IMR-90 (cell line): ENCODE data around the gene ESRRB. TPM values are rescaled to one million over a fixed set of nuclear protein-coding genes. Genes with fewer than 3 reads are reported as not detected.

ENCODE experiments used
- ATAC-seq: fragments of 200-7000 bp; cut with Tn5 transposase; 2 replicates; pipeline ENCODE4 v1.9.1; 2020; ENCODE audit warnings: low read depth, mild to moderate bottlenecking, moderate library complexity
- BruUV-seq: library from RNA; stranded (reverse); fragments of 400-500 nt; replicated peaks from 2 replicates; lab custom pipeline; 2021; lab: Mats Ljungman, UMichigan
- CTCF ChIA-PET: fragments of 300-600 bp; formaldehyde crosslinking; extraction: SDS; loops from one replicate; lab custom pipeline; 2021; ENCODE audit warnings: antibody characterized with exemption; lab: Yijun Ruan, JAX
- POLR2A ChIA-PET: fragments of 300-600 bp; sonication (Branson Sonifier 250); formaldehyde crosslinking; loops from one replicate; lab custom pipeline; 2022; ENCODE audit warnings: antibody characterized with exemption; ENCODE audit not compliant: unreplicated experiment; lab: Charles Lee
- DNase-seq: peaks from one replicate; pipeline ENCODE4 v3.0.0; 2013
- H2AFZ ChIP-seq: replicated peaks from 2 replicates; pipeline ENCODE3; 2013; ENCODE audit warnings: low read length, mild to moderate bottlenecking; ENCODE audit not compliant: poor library complexity
- H2AK5ac ChIP-seq: 2 replicates; pipeline ENCODE4 v1.6.1; 2013; ENCODE audit warnings: low read depth, low read length, inconsistent platforms
- H2AK9ac ChIP-seq: replicated peaks from 2 replicates; pipeline ENCODE3; 2013; ENCODE audit warnings: mild to moderate bottlenecking, low read depth, low read length, moderate library complexity; ENCODE audit not compliant: poor library complexity
- H2BK120ac ChIP-seq: 2 replicates; pipeline ENCODE4 v1.6.1; 2013; ENCODE audit warnings: low read depth, low read length, inconsistent platforms
- H2BK15ac ChIP-seq: 3 replicates; pipeline ENCODE4 v1.6.1; 2013; ENCODE audit warnings: low read depth, low read length, inconsistent platforms
- H2BK20ac ChIP-seq: 2 replicates; pipeline ENCODE4 v1.6.1; 2013; ENCODE audit warnings: low read depth, mild to moderate bottlenecking, inconsistent platforms, low read length, moderate library complexity
- H2BK5ac ChIP-seq: 2 replicates; pipeline ENCODE4 v1.6.1; 2013; ENCODE audit warnings: mild to moderate bottlenecking, low read depth, low read length, inconsistent platforms; ENCODE audit not compliant: poor library complexity, severe bottlenecking
- H3K14ac ChIP-seq: replicated peaks from 2 replicates; pipeline ENCODE4 v1.6.1; 2013; ENCODE audit warnings: low read depth, low read length, inconsistent platforms
- H3K18ac ChIP-seq: 2 replicates; pipeline ENCODE4 v1.6.1; 2013; ENCODE audit warnings: low read depth, low read length, control low read depth
- H3K23ac ChIP-seq: 2 replicates; pipeline ENCODE4 v1.6.1; 2013; ENCODE audit warnings: low read depth, low read length, inconsistent platforms
- H3K27ac ChIP-seq: 2 replicates; pipeline ENCODE4 v1.5.1; 2013; ENCODE audit warnings: mild to moderate bottlenecking, control low read depth, low read length; ENCODE audit not compliant: insufficient read depth
- H3K27me3 ChIP-seq: 2 replicates; pipeline ENCODE4 v1.6.1; 2013; ENCODE audit warnings: low read length; ENCODE audit not compliant: control insufficient read depth, insufficient read depth
- H3K36me3 ChIP-seq: 2 replicates; pipeline ENCODE4 v1.6.1; 2013; ENCODE audit warnings: low read length, mixed read lengths; ENCODE audit not compliant: control insufficient read depth, insufficient read depth
- H3K4ac ChIP-seq: 2 replicates; pipeline ENCODE4 v1.6.1; 2013; ENCODE audit warnings: low read depth, low read length, inconsistent platforms
- H3K4me1 ChIP-seq: 2 replicates; pipeline ENCODE4 v1.6.1; 2013; ENCODE audit warnings: low read length, mixed read lengths; ENCODE audit not compliant: control insufficient read depth, insufficient read depth
- H3K4me2 ChIP-seq: 2 replicates; pipeline ENCODE4 v1.6.1; 2013; ENCODE audit warnings: low read depth, mild to moderate bottlenecking, control low read depth, low read length, moderate library complexity
- H3K4me3 ChIP-seq: 2 replicates; pipeline ENCODE4 v1.5.1; 2013; ENCODE audit warnings: low read depth, mild to moderate bottlenecking, control low read depth, low read length, moderate library complexity; ENCODE audit not compliant: insufficient read depth
- H3K56ac ChIP-seq: 2 replicates; pipeline ENCODE4 v1.6.1; 2013; ENCODE audit warnings: low read length, inconsistent platforms; ENCODE audit not compliant: insufficient read depth; ENCODE audit errors: extremely low read depth
- H3K79me1 ChIP-seq, 2 experiments: 2 replicates each; pipeline ENCODE4 v1.6.1; 2013; ENCODE audit warnings: low read length in 2 of 2, inconsistent platforms in 1 of 2, low read depth in 1 of 2
- H3K9ac ChIP-seq: 2 replicates; pipeline ENCODE4 v1.6.1; 2013; ENCODE audit warnings: low read depth, low read length, control low read depth
- H3K9me1 ChIP-seq: 2 replicates; pipeline ENCODE4 v1.6.1; 2013; ENCODE audit warnings: low read length, inconsistent platforms; ENCODE audit not compliant: insufficient read depth
- H3K9me3 ChIP-seq: 2 replicates; pipeline ENCODE4 v1.6.1; 2013; ENCODE audit warnings: low read length; ENCODE audit not compliant: control insufficient read depth, insufficient read depth
- H4K20me1 ChIP-seq: 2 replicates; pipeline ENCODE4 v1.6.1; 2013; ENCODE audit warnings: low read length, inconsistent platforms; ENCODE audit not compliant: insufficient read depth
- H4K5ac ChIP-seq: 2 replicates; pipeline ENCODE4 v1.6.1; 2013; ENCODE audit warnings: mild to moderate bottlenecking, low read depth, low read length, control low read depth
- H4K8ac ChIP-seq, 2 experiments: 2 replicates each; pipeline ENCODE4 v1.6.1; 2013; ENCODE audit warnings: low read depth in 2 of 2, low read length in 2 of 2, control low read depth in 1 of 2, inconsistent platforms in 1 of 2
- H4K91ac ChIP-seq: 2 replicates; pipeline ENCODE4 v1.6.1; 2013; ENCODE audit warnings: low read depth, low read length, inconsistent platforms; ENCODE audit not compliant: insufficient read depth
- BHLHE40 ChIP-seq: fragments of 150-350 bp; IDR thresholded peaks from 2 replicates; pipeline ENCODE4 v1.6.1; 2016; ENCODE audit warnings: mild to moderate bottlenecking, low read depth, low read length
- CEBPB ChIP-seq: IDR thresholded peaks from 2 replicates; pipeline ENCODE4 v1.6.1; 2012; ENCODE audit warnings: low read depth, low read length, improper control_type of control experiment
- CHD1 ChIP-seq: IDR thresholded peaks from 2 replicates; pipeline ENCODE4 v1.6.1; 2012; ENCODE audit warnings: low read depth, low read length, improper control_type of control experiment
- FOS ChIP-seq: fragments of 150-350 bp; IDR thresholded peaks from 2 replicates; pipeline ENCODE4 v1.6.1; 2016; ENCODE audit warnings: low read depth, low read length
- MAFK ChIP-seq: IDR thresholded peaks from 2 replicates; pipeline ENCODE4 v1.6.1; 2012; ENCODE audit warnings: low read depth, low read length, improper control_type of control experiment
- MAZ ChIP-seq: IDR thresholded peaks from 2 replicates; pipeline ENCODE4 v1.6.1; 2012; ENCODE audit warnings: low read depth, mild to moderate bottlenecking, low read length, improper control_type of control experiment, moderate library complexity, borderline replicate concordance
- MXI1 ChIP-seq: IDR thresholded peaks from 2 replicates; pipeline ENCODE4 v1.6.1; 2012; ENCODE audit warnings: low read depth, mild to moderate bottlenecking, low read length, moderate library complexity, borderline replicate concordance
- NFE2L2 ChIP-seq: fragments of 150-350 bp; IDR thresholded peaks from 2 replicates; pipeline ENCODE4 v1.6.1; 2016; ENCODE audit warnings: low read depth, mild to moderate bottlenecking, low read length
- POLR2A ChIP-seq: IDR thresholded peaks from 2 replicates; pipeline ENCODE4 v1.6.1; 2012; ENCODE audit warnings: mild to moderate bottlenecking, low read depth, low read length
- RCOR1 ChIP-seq: IDR thresholded peaks from 2 replicates; pipeline ENCODE4 v1.6.1; 2012; ENCODE audit warnings: mild to moderate bottlenecking, low read length, improper control_type of control experiment; ENCODE audit not compliant: insufficient replicate concordance
- RFX5 ChIP-seq: IDR thresholded peaks from 2 replicates; pipeline ENCODE4 v1.8.0; 2012; ENCODE audit warnings: low read depth, mild to moderate bottlenecking, low read length, moderate library complexity
- SMC3 ChIP-seq: fragments of 150-350 bp; IDR thresholded peaks from 2 replicates; pipeline ENCODE4 v1.6.1; 2016; ENCODE audit warnings: low read depth, mild to moderate bottlenecking, antibody characterized with exemption, low read length, moderate library complexity
- whole genome bisulfite sequencing, 2 experiments: methylation state at CpG; one replicate each; pipeline versions ENCODE4 v1.1.5 to v1.1.7; 2013; ENCODE audit warnings: missing lambda C conversion rate in 2 of 2; ENCODE audit not compliant: insufficient read length in 1 of 2; ENCODE audit errors: extremely low coverage in 2 of 2; 5-methylcytosine and 5-hydroxymethylcytosine counted together
- dilution Hi-C: fragments of 300-500 bp; cut with HindIII; formaldehyde crosslinking; loops from one replicate; pipeline ENCODE4 v1.14.3; 2018; ENCODE audit warnings: low sequenced_read_pairs; ENCODE audit not compliant: unreplicated experiment
- in situ Hi-C: fragments of 300-500 bp; cut with MboI; formaldehyde crosslinking; loops from 3 replicates; pipeline ENCODE4 v1.14.3; 2019; ENCODE audit warnings: low sequenced_read_pairs, inconsistent platforms, mixed read lengths
- intact Hi-C: fragments of 100-400 bp; cut with micrococcal nuclease; formaldehyde crosslinking; loops from 2 replicates; pipeline ENCODE4 v1.10.0; 2022
- polyA plus RNA-seq, 3 experiments: library from polyadenylated mRNA; depleted of rRNA; stranded (reverse); fragments of >200 nt; gene quantifications; 2 replicates each; pipeline ENCODE4 v1.2.3, GENCODE V29; 2012; ENCODE audit warnings: low replicate concordance in 1 of 3
- total RNA-seq: library from RNA; depleted of rRNA; stranded (reverse); fragments of >200 nt; gene quantifications from 2 replicates; pipeline ENCODE4 v1.2.3, GENCODE V29; 2012
- TF ChIP-seq, protein P1 (sequence below): conservative IDR thresholded peaks from 2 replicates; pipeline ENCODE4 v1.5.1; 2012; ENCODE audit warnings: mild to moderate bottlenecking, low read depth, low read length, improper control_type of control experiment

The ESRRB gene
- total and polyA plus RNA-seq, 2 of the 4 experiments (the other 2 are of a cell fraction): not detected

GRCh38 chr14:76330411-76331327 is 45.3 kb upstream of the ESRRB start:
- no peak overlapping the region for H3K9ac ChIP-seq
- no peak overlapping the region for H4K8ac ChIP-seq
- H2AK5ac ChIP-seq: no peak overlapping the region
- no peaks in the 10 kb centered on the region for H3K4me1 ChIP-seq
- no peak overlapping the region for H3K4ac ChIP-seq
- no peak overlapping the region for H3K56ac ChIP-seq
- no peak overlapping the region for H3K18ac ChIP-seq
- ChIA-PET CTCF (interaction anchor here (0.9 kb wide), 1 partner anchor 15 kb away, joined by 3 read pairs; no protein-coding TSS in a partner anchor), POLR2A (no interaction called here)
- no peak overlapping the region for H2BK5ac ChIP-seq
- H2BK20ac ChIP-seq: no peak overlapping the region
- ATAC-seq (no peak), DNase-seq (no peak)
- H2BK15ac ChIP-seq: no peak overlapping the region
- H3K27me3 ChIP-seq: peaks cover 33% of the 10 kb centered on the region
- H3K27ac ChIP-seq: no peak overlapping the region
- H3K9me3 ChIP-seq: no peaks in the 10 kb centered on the region
- no peaks in the 10 kb centered on the region for H4K20me1 ChIP-seq
- no peaks in the 10 kb centered on the region for H3K36me3 ChIP-seq
- H2AFZ ChIP-seq: no peak overlapping the region
- H2BK120ac ChIP-seq: no peak overlapping the region
- in situ Hi-C loops (no loop called here), intact Hi-C loops (no loop called here), dilution Hi-C loops (no loop called here)
- no peak overlapping the region for H3K4me3 ChIP-seq
- no peak overlapping the region for H3K14ac ChIP-seq
- no peak overlapping the region for H4K5ac ChIP-seq
- no peaks in the 10 kb centered on the region for H3K79me1 ChIP-seq
- no peak overlapping the region for H4K91ac ChIP-seq
- BruUV-seq: no TSS peak
- H2AK9ac ChIP-seq: no peak overlapping the region
- no peak overlapping the region for H3K23ac ChIP-seq
- no peak for TF ChIP-seq NFE2L2
- TF ChIP-seq, protein P1, sequence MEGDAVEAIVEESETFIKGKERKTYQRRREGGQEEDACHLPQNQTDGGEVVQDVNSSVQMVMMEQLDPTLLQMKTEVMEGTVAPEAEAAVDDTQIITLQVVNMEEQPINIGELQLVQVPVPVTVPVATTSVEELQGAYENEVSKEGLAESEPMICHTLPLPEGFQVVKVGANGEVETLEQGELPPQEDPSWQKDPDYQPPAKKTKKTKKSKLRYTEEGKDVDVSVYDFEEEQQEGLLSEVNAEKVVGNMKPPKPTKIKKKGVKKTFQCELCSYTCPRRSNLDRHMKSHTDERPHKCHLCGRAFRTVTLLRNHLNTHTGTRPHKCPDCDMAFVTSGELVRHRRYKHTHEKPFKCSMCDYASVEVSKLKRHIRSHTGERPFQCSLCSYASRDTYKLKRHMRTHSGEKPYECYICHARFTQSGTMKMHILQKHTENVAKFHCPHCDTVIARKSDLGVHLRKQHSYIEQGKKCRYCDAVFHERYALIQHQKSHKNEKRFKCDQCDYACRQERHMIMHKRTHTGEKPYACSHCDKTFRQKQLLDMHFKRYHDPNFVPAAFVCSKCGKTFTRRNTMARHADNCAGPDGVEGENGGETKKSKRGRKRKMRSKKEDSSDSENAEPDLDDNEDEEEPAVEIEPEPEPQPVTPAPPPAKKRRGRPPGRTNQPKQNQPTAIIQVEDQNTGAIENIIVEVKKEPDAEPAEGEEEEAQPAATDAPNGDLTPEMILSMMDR: no peak
- no peak for TF ChIP-seq MAZ
- no peak for TF ChIP-seq FOS
- TF ChIP-seq RFX5: no peak
- no peak for TF ChIP-seq POLR2A
- TF ChIP-seq MAFK: no peak
- no peak for TF ChIP-seq BHLHE40
- TF ChIP-seq SMC3: no peak
- no peak for TF ChIP-seq CEBPB
- TF ChIP-seq MXI1: no peak
- TF ChIP-seq RCOR1: no peak
- TF ChIP-seq CHD1: no peak
- no peaks in the 10 kb centered on the region for H3K9me1 ChIP-seq
- no CpG with 5 or more reads among the region's 17 CpGs for WGBS, 2 experiments
- H3K4me2 ChIP-seq: no peak overlapping the region
